Stimulated activated CD8-positive, alpha-beta memory T cell treated with anti-CD3 and anti-CD28 coated beads, Interleukin-7, amount 100 ng/mL, for 1 hour (primary cell): Measurements from ENCODE around the gene NFE2L2.
A peak's percentile ranks its signal among the peaks of the same experiment; 100 is the strongest.
"Not testable (repeated sequence)": the region's sequence is repeated elsewhere in the genome, so short reads cannot be mapped to it uniquely, and the experiment has no call there.

ENCODE experiments used
- DNase-seq, 2 donors: peaks; one replicate each; pipeline ENCODE4 v3.0.0-alpha.2; 2020; ENCODE audit warnings: low read depth in 2 of 2

The NFE2L2 gene

DNA sequence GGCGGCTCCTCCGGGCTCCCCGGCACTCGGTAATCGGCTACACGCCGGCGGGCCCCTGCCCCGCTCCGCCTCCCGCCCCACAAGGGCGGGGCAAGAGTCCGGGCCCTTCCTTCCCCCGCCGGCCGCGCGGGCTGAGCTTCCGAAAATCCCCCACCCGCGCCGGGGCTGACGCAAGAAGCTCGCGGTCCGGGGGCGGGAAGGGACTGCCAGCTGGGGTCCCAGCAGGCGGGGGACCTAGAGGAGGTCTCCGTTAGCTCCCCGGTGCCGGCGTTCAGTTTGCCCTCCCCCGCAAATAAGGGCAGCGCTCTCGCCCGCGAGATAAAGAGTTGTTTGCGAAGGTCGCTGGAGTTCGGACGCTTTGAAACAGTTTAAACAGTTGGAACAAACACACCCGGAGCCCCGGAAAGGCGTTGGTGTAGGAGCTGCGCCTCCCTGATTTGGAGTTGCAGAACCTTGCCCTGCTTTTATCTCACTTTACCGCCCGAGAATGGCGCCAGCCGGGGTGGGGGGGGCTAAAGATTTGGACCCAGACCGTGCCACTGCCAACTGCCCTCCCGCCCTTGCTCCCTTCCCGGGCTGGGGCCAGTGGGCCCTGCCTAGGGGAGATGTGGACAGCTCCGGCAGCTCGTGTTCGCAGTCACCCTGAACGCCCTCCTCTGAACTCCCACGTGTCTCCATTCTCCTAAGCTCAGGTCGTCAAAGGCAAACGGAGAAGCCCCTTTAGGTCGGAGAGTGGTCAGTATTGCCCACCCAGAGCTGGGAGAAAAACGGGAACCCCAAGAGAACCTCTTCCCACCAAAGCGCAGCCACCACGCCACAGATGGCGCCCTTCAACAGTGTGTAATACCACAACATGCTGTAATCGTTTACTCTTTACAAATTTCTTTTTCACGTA, at the start of gene NFE2L2:
TSS of gene NFE2L2 (minus strand) at position 35 of the 895 bp plus-strand sequence. CDS start 151 bp downstream, outside the sequence.
- peak; percentile 84 to 88 for DNase-seq

DNA sequence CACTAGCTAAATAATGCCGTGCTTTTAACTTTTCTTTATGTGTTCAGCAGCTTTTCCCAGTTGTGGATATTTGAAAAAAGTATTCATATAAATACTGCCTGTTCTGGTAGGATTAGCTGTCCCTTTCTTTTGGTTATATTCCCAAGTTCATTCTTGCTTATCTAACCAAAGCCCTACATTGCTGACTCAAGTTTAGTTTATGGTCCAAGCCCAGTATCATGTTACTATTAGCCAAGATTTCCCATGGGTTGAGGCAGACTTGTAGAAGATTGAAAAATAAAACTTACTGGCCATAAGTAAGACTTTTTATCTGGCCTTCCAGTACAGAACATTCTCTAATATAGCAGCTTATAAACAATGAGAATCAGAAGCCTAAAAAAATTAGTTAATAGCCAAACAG, 49.7 kb upstream of the NFE2L2 start:
- no peak for DNase-seq

DNA sequence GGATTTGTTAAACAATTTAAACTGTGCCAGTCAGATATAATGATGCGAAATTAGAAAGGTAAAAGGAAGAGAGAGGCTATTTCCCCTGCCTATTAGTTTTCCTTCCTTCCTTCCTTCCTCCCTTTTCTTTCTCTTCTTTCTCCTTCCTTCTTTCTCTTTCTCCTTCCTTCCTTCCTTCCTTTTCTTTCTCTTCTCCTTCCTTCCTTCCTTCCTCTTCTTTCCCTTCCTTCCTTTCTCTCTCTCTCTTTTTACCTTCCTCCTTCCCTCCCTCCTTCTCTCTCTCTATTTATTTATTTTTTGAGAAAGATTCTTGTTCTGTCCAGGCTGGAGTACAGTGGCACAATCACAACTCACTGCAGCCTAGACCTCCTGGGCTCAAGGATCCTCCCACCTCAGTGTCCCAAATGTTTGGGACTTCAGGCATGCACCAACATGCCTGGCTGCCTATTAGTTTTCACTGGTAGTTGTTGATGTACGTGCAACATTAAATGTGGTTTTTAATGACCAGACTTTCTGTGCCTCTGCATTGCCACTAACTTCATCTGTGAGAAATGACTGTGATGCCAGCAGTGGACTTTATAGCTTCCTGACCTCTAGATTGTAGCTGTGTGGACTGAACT, 48.7 kb upstream of the NFE2L2 start:
- DNase-seq = no peak

DNA sequence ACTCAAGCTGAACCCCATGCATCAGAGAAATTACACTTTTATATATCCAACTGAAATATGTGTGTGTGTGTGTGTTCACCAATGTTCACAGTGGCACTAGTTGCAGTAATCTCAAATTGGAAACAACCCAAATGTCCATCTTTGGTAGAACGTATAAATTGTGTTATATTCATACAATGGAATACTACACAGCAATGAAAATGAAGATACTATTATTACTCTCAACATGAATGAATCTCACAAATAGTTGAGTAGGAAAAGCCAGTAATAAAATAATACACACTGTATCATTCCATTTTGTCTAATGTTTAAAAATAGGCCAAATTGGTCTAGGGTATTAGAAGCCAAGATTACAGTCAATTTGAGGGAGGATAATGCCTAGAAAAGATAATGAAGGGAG, 48.0 kb upstream of the NFE2L2 start:
- DNase-seq = no peak

DNA sequence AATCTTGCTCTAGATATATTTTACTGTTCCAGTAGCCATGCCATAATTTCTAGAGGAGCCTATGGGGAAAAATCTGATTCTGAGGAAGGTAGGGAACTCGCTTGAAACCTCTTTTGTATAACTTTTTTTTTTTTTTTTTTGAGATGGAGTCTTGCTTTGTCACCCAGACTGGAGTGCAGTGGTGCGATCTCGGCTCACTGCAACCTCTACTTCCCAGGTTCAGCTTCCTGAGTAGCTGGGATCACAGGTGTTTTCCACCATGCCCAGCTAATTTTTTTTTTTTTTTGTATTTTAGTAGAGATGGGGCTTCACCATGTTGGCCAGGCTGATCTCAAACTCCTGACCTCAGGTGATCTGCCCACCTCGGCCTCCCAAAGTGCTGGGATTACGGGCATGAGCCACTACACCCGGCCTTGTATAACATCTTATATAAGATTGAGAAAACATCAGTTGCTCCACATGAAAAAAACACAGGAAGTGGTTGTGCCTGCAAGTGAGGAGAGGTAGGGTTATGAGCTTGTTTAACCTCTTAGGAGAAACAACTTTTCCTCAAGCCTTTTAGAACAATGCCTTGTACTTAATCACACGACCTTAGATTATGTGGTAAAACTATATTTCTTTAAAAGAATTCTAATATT, 45.3 kb upstream of the NFE2L2 start:
- DNase-seq = not testable (repeated sequence)

DNA sequence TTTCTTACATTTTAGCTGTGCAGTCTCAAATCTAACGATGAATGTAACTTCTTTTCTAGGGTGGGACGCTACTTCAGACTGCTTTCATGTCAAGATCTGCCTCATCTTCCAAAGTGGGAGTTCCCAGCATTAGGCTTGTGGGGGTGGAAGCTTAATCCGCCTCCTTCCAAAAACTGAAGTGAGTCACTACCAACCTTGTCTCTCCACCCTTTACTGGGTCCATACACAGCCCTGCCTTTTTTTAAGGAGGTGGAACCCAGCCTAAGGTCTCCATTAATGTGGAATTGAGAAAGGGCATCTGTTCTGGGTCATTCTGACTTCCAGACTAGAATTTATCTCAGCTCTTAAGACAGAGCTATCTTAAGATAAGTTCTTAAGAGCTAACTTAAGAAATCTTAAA, 42.0 kb upstream of the NFE2L2 start:
- DNase-seq = no peak

DNA sequence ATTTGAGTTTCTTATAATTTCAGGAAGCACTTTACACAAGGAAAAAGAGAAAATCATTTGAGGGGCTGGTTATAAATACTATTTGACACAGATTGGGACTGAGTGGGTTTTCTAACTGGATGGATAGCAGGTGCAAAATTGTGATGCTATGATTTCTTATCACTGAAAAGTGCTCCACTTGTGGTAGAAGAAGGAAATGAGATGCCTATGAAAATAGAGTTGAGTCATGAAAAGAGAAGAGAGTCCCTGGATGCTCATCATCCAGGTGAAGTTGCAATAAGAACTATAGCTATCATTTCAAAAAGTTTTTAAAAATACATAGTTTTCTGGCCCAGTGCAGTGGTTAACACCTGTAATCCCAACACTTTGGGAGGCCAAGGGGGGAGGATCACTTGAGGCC, 39.4 kb upstream of the NFE2L2 start:
- no peak for DNase-seq

DNA sequence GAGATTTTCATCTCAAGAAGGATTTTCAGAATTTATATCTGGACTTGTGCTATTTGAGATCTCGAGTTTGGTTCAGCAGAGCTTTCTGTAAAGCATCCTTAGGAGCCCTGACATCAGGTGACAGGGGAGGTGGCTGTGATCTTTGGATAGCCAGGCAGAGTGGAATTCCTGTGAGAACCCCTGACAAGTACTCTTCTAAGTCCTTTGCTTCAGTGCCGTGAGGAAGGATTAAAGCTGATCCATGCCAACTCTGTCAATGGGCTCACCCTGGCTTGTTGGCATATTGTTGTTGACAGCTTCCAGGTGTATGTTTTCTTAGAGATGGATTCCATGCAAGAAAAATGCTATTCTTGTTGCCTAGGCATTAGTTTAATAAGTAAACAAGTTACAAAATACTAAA, 38.0 kb upstream of the NFE2L2 start:
- no peak for DNase-seq

DNA sequence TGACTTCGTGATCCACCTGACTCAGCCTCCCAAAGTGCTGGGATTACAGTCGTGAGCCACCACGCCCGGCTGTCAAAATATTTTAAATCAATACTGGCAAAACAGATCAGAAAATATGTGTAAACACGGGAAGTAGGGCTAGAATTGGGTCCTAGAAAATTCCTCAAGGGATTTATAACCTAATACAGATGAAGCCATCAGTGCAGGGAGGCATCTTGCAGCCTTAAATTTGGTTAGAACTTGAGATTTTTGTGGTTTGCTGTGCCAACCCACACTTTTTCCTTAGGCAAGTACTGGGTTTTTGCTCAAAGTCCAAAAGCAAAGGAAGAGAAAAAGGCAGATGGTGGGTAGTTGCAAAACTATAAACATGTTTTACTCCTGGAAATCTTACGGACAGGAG, 33.7 kb upstream of the NFE2L2 start:
- no peak for DNase-seq

DNA sequence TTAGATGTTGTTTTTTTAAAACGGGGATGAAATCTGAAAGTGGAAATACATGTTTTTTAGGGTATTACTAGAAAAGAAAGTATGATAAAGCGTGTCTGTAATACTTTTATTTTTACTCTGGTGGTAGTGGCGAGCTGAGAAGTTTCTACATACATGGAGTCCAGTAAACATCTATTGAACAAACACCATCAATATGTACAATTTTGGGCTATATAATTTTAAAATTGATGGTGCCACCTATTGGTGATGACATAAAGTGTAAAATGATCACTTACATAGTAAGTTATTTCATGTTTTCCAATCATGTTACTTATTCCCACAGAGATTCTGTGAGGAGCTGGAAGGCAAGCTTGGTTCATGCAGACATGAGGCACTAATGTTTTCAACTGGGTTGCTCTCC, 31.5 kb upstream of the NFE2L2 start:
- no peak for DNase-seq

DNA sequence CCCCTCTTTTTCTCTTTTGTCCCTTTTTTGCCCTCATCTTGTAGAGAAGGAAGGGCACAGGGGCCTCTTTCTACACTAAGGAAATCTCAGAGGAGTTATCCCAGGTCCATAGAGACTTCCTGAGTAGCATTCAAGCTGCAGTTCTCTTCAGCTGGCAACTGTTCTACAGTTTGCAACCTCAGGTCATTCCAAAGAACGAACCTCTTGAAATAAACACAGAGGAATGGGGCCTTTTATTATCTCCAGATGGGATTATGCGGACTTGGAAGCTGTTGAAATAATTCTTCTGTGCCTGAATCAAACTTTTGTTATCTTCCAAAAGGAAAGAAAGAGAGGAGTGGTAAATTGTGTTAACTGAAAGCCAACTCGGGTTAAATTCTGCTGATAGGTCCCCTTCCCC, 31.0 kb upstream of the NFE2L2 start:
- no peak for DNase-seq

DNA sequence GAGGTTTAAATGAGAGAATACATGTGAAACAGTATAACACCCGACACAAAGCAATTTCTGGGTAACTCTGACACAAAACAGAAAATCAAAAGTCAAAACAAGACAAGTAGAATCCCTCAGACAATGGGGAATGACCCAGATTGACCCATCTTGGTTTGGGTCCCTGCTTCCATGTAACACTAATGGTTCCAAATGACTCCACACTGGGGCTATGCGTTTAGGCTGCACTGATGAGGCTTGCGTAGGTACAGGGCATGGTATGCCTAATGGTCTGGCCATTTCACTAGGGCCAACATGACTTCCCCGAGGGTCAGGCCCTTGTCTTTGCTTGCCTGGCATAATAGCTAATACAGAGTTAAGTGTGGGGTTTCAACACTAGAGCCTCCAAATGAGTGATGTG, 27.2 kb upstream of the NFE2L2 start:
- no peak for DNase-seq

DNA sequence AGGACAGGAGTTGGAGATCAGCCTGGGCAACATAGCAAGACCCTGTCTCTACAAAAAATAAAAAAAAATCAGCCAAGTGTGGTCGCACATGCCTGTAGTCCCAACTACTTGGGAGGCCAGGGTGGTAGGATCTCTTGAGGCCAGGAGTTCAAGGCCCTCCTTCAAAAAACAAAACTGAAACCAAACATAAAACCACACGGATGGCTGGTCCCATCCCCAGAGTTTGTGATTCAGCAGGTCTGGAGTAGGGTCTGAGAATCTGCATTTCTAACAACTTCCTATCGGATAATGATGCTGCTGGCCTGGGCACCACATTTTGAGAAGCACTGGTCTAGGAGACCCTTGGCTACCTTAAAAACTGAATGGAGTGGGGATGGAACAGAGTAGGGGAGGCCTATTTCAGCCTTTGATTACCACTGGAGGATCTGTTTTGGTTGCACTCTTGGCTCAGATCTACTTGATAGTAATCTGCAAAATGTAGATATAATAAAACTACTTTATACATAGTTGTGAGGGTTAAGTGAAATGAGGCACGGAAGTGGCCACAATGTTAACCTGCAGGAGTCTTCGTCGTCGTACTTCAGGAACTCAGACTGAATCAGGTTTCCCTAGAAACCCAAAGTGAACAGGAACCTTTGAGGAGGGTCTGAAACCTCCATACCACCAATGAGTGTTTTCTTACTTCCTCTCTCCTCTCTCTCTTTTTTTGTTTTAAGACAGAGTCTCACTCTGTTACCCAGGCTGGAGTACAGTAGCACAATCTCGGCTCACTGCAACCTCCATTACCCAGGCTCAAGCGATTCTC, 25.5 kb upstream of the NFE2L2 start:
- DNase-seq = no peak

DNA sequence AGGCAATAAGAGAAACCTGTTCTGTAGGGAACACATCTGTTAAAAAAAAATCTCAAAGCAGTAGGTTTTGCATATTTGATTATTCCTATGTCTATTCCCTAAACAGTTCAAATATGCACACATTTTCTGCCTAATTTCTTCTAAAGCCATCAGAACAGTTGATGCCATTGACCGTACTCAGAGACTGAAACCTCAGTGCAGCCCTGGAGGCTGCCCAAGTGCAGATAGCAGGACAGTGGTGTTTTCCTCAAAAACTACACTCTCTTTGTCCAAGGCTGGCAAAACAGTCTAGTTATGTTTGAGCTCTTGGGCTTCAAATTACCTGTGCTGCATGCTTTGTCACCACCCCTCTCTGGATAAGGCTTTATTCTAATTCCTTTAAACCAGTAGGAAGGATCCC, 23.3 kb upstream of the NFE2L2 start:
- no peak for DNase-seq

DNA sequence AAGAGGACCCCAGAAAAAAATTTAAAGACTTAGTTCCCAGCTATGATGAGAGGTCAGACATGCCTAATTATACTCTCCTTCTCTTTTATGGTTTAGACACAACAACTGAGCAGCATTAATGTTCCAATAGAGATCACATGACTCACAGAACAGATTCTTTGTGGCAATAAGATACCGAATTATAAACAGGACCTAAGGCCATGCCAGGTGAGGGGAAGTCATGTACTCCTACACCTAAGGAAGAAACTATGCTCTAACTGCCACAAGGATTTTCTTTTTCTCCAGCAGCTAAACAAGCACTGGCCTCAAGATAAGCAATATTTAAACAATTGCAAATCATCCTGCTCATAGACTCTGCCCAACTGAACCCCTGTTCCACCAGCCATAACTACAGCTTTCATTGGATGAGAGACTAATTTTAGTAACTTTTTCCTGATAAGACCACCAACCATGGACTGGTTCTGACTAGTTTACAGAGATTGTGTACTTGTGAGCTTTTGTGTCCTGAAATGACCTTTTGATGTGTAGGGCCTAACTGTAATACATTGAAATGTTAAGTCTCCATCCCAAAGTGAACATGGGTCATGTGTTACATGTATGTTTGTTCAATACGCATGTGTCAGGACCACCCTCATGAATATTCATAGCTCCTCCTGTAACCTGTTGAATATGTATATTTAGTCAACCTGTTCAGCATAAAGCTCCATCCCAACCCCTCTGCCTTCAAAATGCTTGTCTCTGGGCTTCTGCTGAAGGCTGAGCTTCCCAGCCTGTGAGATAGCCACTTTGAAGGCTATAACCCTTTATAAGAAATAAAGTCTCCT, 21.6 kb upstream of the NFE2L2 start:
- no peak for DNase-seq

DNA sequence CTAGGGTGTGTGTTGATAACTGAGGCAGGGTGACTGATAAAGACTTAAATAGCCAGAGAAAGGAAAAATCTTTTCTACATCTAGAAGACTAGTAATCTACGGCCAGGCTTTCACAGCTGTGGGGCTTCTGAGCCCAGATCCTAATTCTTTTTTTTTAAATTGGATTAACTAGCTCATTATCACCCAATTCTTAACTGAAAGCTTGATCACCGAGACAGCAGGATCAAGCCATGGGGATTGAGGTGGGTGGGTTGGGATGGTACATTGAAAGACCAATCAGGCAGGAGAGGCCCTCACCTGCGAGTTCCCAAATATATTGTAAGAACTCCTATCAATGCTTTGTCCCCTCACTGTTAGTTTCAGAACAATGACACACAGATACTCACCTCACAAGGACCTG, 20.0 kb upstream of the NFE2L2 start:
- DNase-seq = no peak

DNA sequence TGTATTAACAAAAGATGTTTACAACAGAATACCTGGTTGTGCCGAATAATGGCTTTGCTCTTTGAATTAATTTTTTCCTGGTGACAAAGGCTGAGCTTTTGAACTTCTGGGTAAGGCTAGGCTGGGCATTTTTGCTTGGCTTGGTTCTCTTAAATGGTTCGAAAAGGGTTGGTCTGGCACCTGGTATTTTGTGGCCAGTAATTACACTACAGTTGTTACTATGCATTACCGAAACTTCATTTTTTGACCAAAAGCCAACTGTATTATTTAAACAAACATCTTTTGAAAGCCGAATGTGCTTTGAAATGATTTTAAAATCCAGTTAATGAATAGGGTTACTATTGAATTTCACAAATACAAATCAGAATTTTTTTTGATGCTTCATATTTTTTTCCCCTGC, 19.4 kb upstream of the NFE2L2 start:
- no peak for DNase-seq

DNA sequence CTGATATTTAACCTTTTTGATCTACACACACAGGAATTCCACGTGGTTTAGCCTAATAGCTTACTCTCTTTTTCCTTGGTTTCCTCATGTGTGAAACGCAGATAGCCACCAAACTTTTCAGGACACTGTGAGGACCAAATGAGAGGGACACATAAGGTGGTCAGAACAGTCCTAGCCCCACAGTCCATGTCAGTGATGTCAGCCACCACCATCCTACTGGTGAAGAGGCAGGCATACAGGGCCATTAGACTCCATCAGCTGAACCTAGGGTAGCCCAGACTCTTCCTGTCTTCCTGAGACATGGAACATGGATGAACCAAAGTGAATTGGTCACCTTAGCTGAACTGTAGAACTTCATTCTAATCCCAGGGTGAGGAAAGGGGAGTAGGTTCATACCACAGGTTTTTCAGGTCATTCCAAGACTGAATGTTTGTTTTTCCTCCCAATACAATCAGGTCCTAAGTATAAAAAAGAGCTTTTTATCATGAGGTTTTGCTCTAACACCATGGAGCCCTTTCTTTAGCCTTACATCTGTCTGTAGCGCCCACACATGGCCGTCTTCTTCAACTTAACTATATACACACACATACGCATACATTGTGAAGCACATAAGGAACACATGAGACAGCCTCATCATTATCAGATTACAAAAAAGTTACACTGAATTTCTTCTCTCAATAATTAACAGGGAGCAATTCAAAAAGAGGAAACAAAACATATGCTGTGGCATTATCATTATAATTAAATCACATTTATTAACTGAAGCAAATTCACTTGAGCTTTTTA, 18.5 kb upstream of the NFE2L2 start:
- no peak for DNase-seq

DNA sequence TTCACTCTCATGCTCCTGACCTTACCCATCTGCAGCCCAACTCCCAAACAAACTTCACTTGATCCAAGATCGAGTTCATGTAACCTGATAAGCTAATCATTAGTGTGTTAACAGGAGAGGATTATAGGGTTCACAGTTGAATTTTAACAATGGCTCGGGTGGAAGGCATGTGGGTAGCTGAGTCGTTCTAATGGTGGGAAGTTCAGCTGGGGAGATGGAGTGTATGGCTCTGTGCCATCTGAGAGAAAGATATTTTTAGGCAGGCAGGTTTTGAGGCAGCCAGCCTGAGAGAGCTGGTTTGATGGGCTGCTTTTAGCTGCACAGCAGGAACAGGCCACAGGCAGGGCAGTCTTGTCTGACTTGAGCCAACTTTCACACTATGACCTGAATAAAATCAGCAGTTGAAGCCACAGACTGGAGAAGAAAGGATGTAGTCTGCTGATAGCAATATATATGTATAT, 17.7 kb upstream of the NFE2L2 start:
- no peak for DNase-seq
